PC-3 (cell line): ENCODE data around the gene ARHGEF38.

Experiments used
- EZH2 ChIP-seq: fragments of 300-600 bp; sonication (generic); IDR thresholded peaks from one replicate; pipeline ENCODE4 v1.6.1; 2017; ENCODE audit warnings: antibody characterized with exemption, mild to moderate bottlenecking, low read length; ENCODE audit not compliant: unreplicated experiment
- TF ChIP-seq, protein P1 (sequence below): fragments of 300-600 bp; sonication (generic); conservative IDR thresholded peaks from 2 replicates; pipeline ENCODE4 v1.5.1; 2017; ENCODE audit warnings: antibody characterized with exemption, low read depth, mild to moderate bottlenecking, low read length

DNA sequence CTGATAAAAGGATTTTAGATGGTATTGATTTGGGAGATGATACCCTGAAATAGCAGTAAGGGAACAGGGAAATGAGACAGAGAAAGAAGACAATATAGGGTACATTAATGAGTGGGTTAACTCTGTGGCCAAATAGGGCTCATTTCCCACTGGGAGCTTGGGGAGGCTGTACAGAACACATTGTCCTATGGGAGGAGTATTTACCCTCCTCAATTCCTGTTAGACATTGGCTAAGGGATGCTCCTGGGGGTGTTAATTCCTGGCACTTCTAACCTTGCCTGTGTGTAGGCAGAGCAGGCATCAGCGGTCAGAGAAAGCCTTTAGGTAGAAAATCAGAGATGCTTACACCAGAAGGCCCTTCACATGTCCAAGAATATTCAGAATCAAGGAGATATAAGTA lies 49.0 kb downstream of the ARHGEF38 start:
- TF ChIP-seq, protein P1, sequence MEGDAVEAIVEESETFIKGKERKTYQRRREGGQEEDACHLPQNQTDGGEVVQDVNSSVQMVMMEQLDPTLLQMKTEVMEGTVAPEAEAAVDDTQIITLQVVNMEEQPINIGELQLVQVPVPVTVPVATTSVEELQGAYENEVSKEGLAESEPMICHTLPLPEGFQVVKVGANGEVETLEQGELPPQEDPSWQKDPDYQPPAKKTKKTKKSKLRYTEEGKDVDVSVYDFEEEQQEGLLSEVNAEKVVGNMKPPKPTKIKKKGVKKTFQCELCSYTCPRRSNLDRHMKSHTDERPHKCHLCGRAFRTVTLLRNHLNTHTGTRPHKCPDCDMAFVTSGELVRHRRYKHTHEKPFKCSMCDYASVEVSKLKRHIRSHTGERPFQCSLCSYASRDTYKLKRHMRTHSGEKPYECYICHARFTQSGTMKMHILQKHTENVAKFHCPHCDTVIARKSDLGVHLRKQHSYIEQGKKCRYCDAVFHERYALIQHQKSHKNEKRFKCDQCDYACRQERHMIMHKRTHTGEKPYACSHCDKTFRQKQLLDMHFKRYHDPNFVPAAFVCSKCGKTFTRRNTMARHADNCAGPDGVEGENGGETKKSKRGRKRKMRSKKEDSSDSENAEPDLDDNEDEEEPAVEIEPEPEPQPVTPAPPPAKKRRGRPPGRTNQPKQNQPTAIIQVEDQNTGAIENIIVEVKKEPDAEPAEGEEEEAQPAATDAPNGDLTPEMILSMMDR: no peak
- TF ChIP-seq EZH2: no peak
